Measurements from ENCODE around the gene EIF4G3.
"Not testable (repeated sequence)": the region's sequence is repeated elsewhere in the genome, so short reads cannot be mapped to it uniquely, and the experiment has no call there.

Gene EIF4G3

GRCh38 chr1:21201650-21202049 lies 25.0 kb upstream of the EIF4G3 start:
- no peaks in the 10 kb centered on the region for H3K4me1 Mint-ChIP-seq
- H3K27me3 Mint-ChIP-seq = peaks cover 4% of the 10 kb centered on the region
- H3K36me3 Mint-ChIP-seq (ENCODE audit: insufficient read depth) = no peaks in the 10 kb centered on the region
- no peak overlapping the region for H3K27ac Mint-ChIP-seq (ENCODE audit: low read depth)
- DNase-seq (ENCODE audit: low spot score in 2 of 2) (no peak), ATAC-seq (replicated peaks; ENCODE audit: extremely low read depth, poor library complexity, severe bottlenecking) (no peak)
- no peak overlapping the region for H3K4me3 Mint-ChIP-seq
- no peaks in the 10 kb centered on the region for H3K9me3 Mint-ChIP-seq

DNA sequence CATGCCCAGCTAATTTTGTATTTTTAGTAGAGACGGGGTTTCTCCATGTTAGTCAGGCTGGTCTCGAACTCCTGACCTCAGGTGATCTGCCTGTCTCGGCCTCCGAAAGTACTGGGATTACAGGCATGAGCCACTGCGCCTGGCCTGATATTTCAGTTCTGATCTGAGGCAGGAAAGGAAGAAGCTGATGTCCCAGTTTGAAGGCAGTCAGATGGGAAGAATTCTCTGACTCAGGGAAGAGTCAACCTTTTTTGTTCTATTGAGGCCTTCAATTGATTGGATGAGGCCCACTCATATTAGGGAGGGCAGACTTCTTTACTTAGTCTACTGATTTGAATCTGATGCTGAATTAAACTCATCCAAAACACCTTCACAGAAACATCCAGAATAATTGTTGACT lies 24.5 kb upstream of the EIF4G3 start:
- not testable (repeated sequence) for H3K4me1 Mint-ChIP-seq; H3K27me3 Mint-ChIP-seq; H3K27ac Mint-ChIP-seq (ENCODE audit: low read depth); DNase-seq (ENCODE audit: low spot score in 2 of 2); H3K4me3 Mint-ChIP-seq; H3K9me3 Mint-ChIP-seq; H3K36me3 Mint-ChIP-seq (ENCODE audit: insufficient read depth); ATAC-seq (replicated peaks; ENCODE audit: extremely low read depth, poor library complexity, severe bottlenecking)

DNA sequence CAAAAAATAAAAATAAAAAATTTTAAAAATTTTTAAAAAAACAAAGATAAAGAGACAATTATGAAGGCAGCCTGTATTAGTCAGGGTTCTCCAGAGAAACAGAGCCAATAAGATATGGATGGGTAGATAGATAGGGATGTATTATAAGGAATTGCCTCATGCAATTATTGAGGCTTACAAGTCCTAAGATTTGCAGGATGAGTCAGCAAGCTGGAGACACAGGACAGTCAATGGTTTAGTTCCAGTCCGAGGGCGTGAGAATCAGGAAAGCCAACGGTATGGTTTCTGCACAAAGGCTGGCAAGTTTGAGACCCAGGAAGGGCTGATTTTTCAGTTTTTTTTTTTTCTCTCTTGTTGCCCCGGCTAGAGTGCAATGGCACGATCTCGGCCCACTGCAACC lies 24.1 kb upstream of the EIF4G3 start:
- DNase-seq (ENCODE audit: low spot score in 2 of 2) = no peak
- Mint-ChIP-seq H3K4me1 (no peaks in the 10 kb centered on the region), H3K36me3 (ENCODE audit: insufficient read depth) (no peaks in the 10 kb centered on the region), H3K27ac (ENCODE audit: low read depth) (no peak overlapping the region), H3K27me3 (peaks cover 10% of the 10 kb centered on the region), H3K4me3 (no peak overlapping the region), H3K9me3 (no peaks in the 10 kb centered on the region)
- no peak for ATAC-seq (replicated peaks; ENCODE audit: extremely low read depth, poor library complexity, severe bottlenecking)

GRCh38 chr1:21198929-21199328 lies 22.2 kb upstream of the EIF4G3 start:
- no peaks in the 10 kb centered on the region for H3K36me3 Mint-ChIP-seq (ENCODE audit: insufficient read depth)
- H3K4me3 Mint-ChIP-seq = no peak overlapping the region
- ATAC-seq (replicated peaks; ENCODE audit: extremely low read depth, poor library complexity, severe bottlenecking) = no peak
- no peak overlapping the region for H3K27ac Mint-ChIP-seq (ENCODE audit: low read depth)
- H3K4me1 Mint-ChIP-seq = no peaks in the 10 kb centered on the region
- no peaks in the 10 kb centered on the region for H3K9me3 Mint-ChIP-seq
- peaks cover 10% of the 10 kb centered on the region for H3K27me3 Mint-ChIP-seq
- no peak for DNase-seq (ENCODE audit: low spot score in 2 of 2)

GRCh38 chr1:21192871-21193270 lies 16.2 kb upstream of the EIF4G3 start:
- no peak for ATAC-seq (replicated peaks; ENCODE audit: extremely low read depth, poor library complexity, severe bottlenecking)
- H3K36me3 Mint-ChIP-seq (ENCODE audit: insufficient read depth) = no peaks in the 10 kb centered on the region
- DNase-seq (ENCODE audit: low spot score in 2 of 2) = no peak
- peaks cover 10% of the 10 kb centered on the region for H3K27me3 Mint-ChIP-seq
- H3K4me1 Mint-ChIP-seq = peaks cover 23% of the 10 kb centered on the region
- peak overlapping the region; percentile 60 for H3K27ac Mint-ChIP-seq (ENCODE audit: low read depth)
- H3K4me3 Mint-ChIP-seq = no peak overlapping the region
- no peaks in the 10 kb centered on the region for H3K9me3 Mint-ChIP-seq

DNA sequence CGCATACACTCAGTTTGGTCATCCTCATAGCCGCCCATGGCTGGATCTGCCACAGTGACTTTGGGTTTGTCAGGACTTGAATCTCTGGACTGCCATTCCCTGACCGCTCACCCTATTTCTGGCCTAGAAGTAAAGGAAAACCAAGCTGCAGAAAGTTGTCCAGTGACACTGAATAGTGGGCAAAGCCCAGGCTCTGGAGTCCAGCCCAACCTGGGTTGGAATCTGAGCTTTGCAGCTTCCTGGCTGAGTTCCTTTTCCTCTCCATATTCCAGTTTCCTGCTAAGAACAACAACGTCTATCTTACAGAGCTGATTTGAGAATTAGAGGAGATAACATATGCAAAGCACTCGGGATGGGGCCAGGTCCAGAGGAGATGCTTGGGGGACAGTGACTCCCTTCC lies 15.6 kb upstream of the EIF4G3 start:
- Mint-ChIP-seq H3K9me3 (no peaks in the 10 kb centered on the region), H3K36me3 (ENCODE audit: insufficient read depth) (no peaks in the 10 kb centered on the region), H3K27ac (ENCODE audit: low read depth) (peak overlapping the region; percentile 60), H3K4me3 (no peak overlapping the region), H3K27me3 (peaks cover 10% of the 10 kb centered on the region), H3K4me1 (peaks cover 23% of the 10 kb centered on the region)
- ATAC-seq (replicated peaks; ENCODE audit: extremely low read depth, poor library complexity, severe bottlenecking) = no peak
- DNase-seq (ENCODE audit: low spot score in 2 of 2) = no peak

DNA sequence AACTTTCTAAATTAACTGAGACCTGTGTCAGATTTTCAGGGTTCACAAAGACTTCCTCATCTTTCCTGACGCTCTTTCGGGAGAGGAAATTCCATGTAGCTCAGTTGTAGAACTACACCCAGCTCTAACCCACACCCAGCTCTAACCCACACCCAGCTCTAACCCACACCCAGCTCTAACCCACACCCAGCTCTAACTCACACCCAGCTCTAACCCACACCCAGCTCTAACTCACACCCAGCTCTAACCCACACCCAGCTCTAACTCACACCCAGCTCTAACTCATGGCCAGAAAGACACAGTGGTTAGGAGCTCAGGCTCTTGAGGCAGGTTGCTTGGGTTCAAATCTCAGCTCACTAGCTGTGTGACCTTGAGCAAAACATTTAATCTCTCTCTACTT lies 14.1 kb upstream of the EIF4G3 start:
- not testable (repeated sequence) for H3K27me3 Mint-ChIP-seq; DNase-seq (ENCODE audit: low spot score in 2 of 2); H3K4me3 Mint-ChIP-seq; H3K9me3 Mint-ChIP-seq; H3K36me3 Mint-ChIP-seq (ENCODE audit: insufficient read depth)
- Mint-ChIP-seq H3K27ac (ENCODE audit: low read depth) (peak overlapping the region; percentile 53), H3K4me1 (peaks cover 23% of the 10 kb centered on the region)
- ATAC-seq (replicated peaks; ENCODE audit: extremely low read depth, poor library complexity, severe bottlenecking) = peak; percentile 32

- H3K9me3 Mint-ChIP-seq = no peaks in the 10 kb centered on the region
- ATAC-seq (replicated peaks; ENCODE audit: extremely low read depth, poor library complexity, severe bottlenecking) (no peak), DNase-seq (ENCODE audit: low spot score in 2 of 2) (no peak)
- H3K27me3 Mint-ChIP-seq = no peaks in the 10 kb centered on the region
- peaks cover 23% of the 10 kb centered on the region for H3K4me1 Mint-ChIP-seq
- peak overlapping the region; percentile 5 for H3K4me3 Mint-ChIP-seq
- no peak overlapping the region for H3K27ac Mint-ChIP-seq (ENCODE audit: low read depth)
- H3K36me3 Mint-ChIP-seq (ENCODE audit: insufficient read depth) = no peaks in the 10 kb centered on the region
These were observed 13.3 kb upstream of the EIF4G3 start for GRCh38 chr1:21189906-21190500.

GRCh38 chr1:21189421-21189820 lies 12.7 kb upstream of the EIF4G3 start:
- Mint-ChIP-seq H3K27ac (ENCODE audit: low read depth) (no peak overlapping the region), H3K36me3 (ENCODE audit: insufficient read depth) (no peaks in the 10 kb centered on the region), H3K9me3 (no peaks in the 10 kb centered on the region), H3K4me3 (no peak overlapping the region), H3K27me3 (no peaks in the 10 kb centered on the region), H3K4me1 (peaks cover 23% of the 10 kb centered on the region)
- ATAC-seq (replicated peaks; ENCODE audit: extremely low read depth, poor library complexity, severe bottlenecking) = no peak
- DNase-seq (ENCODE audit: low spot score in 2 of 2) = no peak

DNA sequence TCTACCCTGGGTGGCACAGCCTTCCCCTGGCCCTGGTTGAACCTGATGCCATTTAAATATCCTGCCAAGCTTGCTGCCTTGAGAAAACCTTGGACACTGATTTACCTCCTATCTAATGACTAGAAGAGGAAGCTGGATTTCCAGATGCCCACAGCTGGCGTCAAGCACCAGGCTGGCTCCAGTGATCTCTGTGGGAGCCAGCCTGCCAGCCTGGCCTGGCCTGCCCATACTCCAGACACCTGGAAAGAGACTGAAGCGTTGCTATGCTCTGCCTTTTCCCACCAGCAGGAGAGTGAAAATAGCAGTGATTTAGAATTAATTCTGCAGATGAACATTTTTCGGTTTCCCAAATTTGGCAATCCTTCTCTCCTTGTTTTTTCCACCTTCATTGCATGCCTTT lies 11.5 kb upstream of the EIF4G3 start:
- ATAC-seq (replicated peaks; ENCODE audit: extremely low read depth, poor library complexity, severe bottlenecking) (no peak), DNase-seq (ENCODE audit: low spot score in 2 of 2) (no peak)
- no peaks in the 10 kb centered on the region for H3K27me3 Mint-ChIP-seq
- H3K4me3 Mint-ChIP-seq = no peak overlapping the region
- no peaks in the 10 kb centered on the region for H3K9me3 Mint-ChIP-seq
- H3K4me1 Mint-ChIP-seq = peaks cover 21% of the 10 kb centered on the region
- H3K27ac Mint-ChIP-seq (ENCODE audit: low read depth) = no peak overlapping the region
- H3K36me3 Mint-ChIP-seq (ENCODE audit: insufficient read depth) = no peaks in the 10 kb centered on the region

GRCh38 chr1:21185221-21185731 lies 8.6 kb upstream of the EIF4G3 start:
- no peak for ATAC-seq (replicated peaks; ENCODE audit: extremely low read depth, poor library complexity, severe bottlenecking)
- no peaks in the 10 kb centered on the region for H3K9me3 Mint-ChIP-seq
- no peaks in the 10 kb centered on the region for H3K27me3 Mint-ChIP-seq
- H3K4me3 Mint-ChIP-seq = no peak overlapping the region
- H3K36me3 Mint-ChIP-seq (ENCODE audit: insufficient read depth) = no peaks in the 10 kb centered on the region
- DNase-seq (ENCODE audit: low spot score in 2 of 2) = no peak
- H3K27ac Mint-ChIP-seq (ENCODE audit: low read depth) = no peak overlapping the region
- peaks cover 9% of the 10 kb centered on the region for H3K4me1 Mint-ChIP-seq

DNA sequence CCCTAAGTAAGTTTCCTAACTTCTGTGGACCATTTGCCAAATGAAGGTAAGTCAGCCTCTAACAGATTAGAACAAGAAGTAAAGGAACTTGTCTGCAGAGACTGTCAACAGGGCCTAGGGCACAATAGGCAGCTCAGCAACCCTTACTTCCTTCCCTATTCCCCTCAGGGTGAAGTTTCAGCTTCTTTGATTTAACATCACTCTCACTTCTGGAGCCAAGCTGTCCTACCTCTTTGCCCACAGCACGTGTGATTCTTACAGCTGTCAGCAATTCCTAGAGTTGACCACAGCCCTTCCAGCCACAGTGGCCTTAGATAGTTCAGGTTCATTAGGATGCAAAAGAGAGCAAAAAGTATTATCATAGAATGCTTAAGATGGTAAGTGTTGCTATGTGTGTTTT lies 7.6 kb upstream of the EIF4G3 start:
- no peaks in the 10 kb centered on the region for H3K27me3 Mint-ChIP-seq
- DNase-seq (ENCODE audit: low spot score in 2 of 2) (no peak), ATAC-seq (replicated peaks; ENCODE audit: extremely low read depth, poor library complexity, severe bottlenecking) (no peak)
- no peaks in the 10 kb centered on the region for H3K9me3 Mint-ChIP-seq
- no peaks in the 10 kb centered on the region for H3K36me3 Mint-ChIP-seq (ENCODE audit: insufficient read depth)
- no peak overlapping the region for H3K4me3 Mint-ChIP-seq
- H3K27ac Mint-ChIP-seq (ENCODE audit: low read depth) = no peak overlapping the region
- H3K4me1 Mint-ChIP-seq = no peaks in the 10 kb centered on the region

GRCh38 chr1:21182181-21182731 lies 5.6 kb upstream of the EIF4G3 start:
- no peaks in the 10 kb centered on the region for H3K27me3 Mint-ChIP-seq
- no peak for ATAC-seq (replicated peaks; ENCODE audit: extremely low read depth, poor library complexity, severe bottlenecking)
- H3K4me3 Mint-ChIP-seq = no peak overlapping the region
- no peak overlapping the region for H3K27ac Mint-ChIP-seq (ENCODE audit: low read depth)
- DNase-seq (ENCODE audit: low spot score in 2 of 2) = no peak
- no peaks in the 10 kb centered on the region for H3K9me3 Mint-ChIP-seq
- no peaks in the 10 kb centered on the region for H3K36me3 Mint-ChIP-seq (ENCODE audit: insufficient read depth)
- no peaks in the 10 kb centered on the region for H3K4me1 Mint-ChIP-seq
